ENCODE measurements around the gene EVI5L. TPM values are rescaled to one million over a fixed set of nuclear protein-coding genes. Genes with fewer than 3 reads are reported as not detected.
"Not testable (repeated sequence)": the region's sequence is repeated elsewhere in the genome, so short reads cannot be mapped to it uniquely, and the experiment has no call there.

Gene EVI5L
- polyA plus RNA-seq, 12 donors = 10.6 to 15.6 (median 12.4) TPM; not detected in 1

- DNase-seq = no peak
Observed at GRCh38 chr19:7815325-7815724, 14.7 kb upstream of the EVI5L start.

GRCh38 chr19:7816040-7816439 lies 14.0 kb upstream of the EVI5L start:
- DNase-seq = not testable (repeated sequence)

DNA sequence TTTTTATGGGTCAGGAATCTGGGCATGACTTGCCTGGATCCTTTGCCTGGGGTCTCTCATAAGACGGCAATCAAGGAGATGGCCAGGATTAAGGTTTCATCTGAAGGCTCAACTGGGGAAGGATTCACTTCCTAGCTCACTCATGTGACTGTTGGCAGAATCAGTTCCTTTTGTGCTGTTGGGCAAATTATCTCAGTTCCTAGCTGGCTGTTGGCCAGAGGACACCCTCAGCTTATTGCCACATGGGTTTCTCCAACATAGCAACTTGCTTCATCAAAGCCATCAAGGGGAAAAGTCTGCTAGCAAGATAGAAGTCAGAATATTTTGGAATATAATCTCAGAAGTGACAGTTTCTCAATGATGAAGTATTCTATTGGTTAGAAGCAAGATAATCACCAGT lies 12.2 kb upstream of the EVI5L start:
- no peak for DNase-seq

- no peak for DNase-seq
Observed at GRCh38 chr19:7818806-7819205, 11.2 kb upstream of the EVI5L start.

DNA sequence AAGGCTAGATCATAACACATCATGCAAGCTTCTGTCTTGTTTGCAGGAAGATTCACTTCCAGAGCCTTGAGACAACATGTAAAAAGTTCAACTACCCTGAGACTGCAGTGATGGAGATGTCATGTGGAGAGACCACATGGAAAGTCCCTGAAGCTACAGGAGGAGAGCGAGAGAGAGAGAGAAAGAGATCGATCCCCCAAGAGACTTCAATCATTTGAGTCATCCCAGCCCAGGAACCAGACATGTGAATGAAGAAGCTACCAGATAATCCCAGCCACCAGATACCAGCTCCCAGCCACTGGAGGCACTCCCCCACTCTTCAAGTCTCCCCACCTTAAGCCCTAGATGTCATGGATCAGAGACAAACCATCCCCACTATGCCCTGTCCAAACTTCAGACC lies 10.7 kb upstream of the EVI5L start:
- no peak for DNase-seq

DNA sequence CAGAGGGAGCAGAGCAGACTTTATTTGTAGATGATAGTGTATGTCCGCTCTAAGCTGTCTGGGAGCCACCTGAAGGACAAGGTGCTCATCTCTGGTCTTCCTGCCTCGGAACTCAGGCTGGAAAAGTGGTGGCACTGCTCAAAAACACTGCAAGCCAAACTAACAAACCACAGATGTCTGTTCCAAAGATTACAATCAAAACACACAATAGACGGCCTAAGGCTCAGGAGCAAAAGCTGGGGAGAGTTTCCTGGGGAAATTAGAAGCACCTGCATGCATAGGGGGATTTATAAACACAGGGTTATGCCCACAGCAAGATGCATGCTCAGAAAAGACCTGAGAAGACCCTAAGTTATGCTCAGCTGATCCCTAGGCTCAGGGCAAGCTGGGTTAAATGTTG lies 9.4 kb upstream of the EVI5L start:
- no peak for DNase-seq

- DNase-seq = no peak
Observed at GRCh38 chr19:7822910-7823515, 7.0 kb upstream of the EVI5L start.

DNA sequence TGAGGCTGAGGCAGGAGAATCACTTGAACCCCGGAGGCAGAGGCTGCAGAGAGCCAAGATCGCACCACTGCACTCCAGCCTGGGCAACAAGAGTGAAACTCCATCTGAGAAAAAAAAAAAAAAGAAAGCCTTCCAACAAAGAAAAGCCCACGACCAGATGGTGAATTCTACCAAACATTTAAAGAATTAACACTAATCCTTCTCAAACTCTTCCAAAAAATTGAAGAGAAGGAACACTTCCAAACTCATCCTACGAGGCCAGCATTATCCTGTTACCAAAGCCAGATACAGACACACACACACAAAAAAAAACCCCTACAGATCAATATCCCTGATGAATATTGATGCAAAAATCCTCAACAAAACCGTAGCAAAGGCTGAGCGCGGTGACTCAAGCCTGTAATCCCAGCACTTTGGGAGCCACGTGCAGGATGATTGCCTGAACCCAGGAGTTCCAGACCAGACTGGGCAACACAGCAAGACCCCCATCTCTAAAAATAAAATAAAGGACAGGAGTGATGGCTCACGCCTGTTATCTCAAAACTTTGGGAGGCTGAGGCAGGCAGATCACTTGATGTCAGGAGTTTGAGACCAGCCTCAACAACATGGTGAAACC lies 6.2 kb upstream of the EVI5L start:
- DNase-seq = no peak

GRCh38 chr19:7829166-7829520 lies 875 bp upstream of the EVI5L start:
- no peak for DNase-seq

GRCh38 chr19:7830272-7830771 lies 304 bp downstream of the EVI5L start:
- no peak for DNase-seq

GRCh38 chr19:7830823-7831222 lies 805 bp downstream of the EVI5L start:
- no peak for DNase-seq

GRCh38 chr19:7831452-7831851 lies 1.4 kb downstream of the EVI5L start:
- DNase-seq = no peak

GRCh38 chr19:7832009-7832408 lies 2.0 kb downstream of the EVI5L start:
- no peak for DNase-seq

- DNase-seq = no peak
Observed at GRCh38 chr19:7832781-7833180, 2.8 kb downstream of the EVI5L start.

DNA sequence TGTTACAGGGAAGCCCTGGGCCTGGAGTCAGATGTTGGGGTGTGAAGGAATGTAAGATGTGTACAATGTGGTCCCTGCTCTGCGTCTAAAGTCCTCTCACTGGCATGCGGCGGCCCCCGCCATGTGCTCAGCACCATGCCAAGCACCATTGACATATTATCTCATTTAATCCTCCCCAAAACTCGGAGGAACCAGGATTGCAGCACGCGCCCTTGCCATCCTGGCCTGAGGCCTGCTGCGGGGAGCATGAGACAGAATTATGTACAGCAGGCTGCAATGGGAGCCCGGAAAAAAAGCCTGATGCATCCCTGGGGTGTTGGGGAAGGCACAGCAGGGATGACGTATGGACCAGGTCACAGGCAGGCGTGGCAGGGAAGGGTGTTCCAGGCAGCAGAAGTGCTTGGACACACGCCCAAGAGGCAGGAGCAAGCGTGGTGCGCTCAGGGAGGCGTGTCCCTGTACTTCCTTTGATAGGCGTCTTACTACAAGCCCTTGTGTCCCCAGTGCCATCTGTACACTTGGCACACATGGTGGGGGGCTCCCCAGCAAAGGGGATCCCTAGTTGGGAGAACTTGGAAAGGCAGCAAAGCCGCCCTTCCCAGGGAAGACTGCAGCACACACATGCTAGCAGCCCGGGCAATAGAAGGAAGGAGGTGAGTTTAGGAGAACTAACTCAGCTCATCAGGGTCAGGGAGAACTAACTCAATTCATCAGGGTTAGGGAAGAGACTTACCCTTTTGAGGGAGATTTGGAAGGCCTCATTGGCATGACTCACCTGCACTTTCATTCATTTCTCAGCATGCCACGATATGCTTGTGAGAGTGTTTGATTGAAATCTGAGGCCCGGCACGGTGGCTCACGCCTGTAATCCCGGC lies 3.4 kb downstream of the EVI5L start:
- DNase-seq = no peak

- no peak for DNase-seq
Observed at GRCh38 chr19:7839476-7839875, 9.5 kb downstream of the EVI5L start.

DNA sequence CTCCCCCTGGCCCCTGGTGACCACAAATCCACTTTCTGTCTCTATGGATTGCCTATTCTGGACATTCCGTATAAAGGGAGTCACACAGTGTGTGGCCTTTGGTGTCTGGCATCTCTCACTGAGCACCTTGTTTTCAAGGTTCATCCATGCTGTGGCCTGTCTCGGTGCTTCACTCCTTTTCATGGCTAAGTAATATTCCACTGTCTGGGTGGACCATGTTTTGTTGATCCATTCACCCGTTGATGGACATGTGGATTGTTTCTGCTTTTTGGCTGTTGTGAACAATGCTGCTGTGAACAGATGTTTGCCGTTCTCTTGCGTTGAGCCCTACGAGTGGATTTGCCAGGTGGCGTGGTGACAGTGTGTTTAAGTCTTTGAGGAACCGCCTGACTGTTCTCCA lies 10.6 kb downstream of the EVI5L start:
- no peak for DNase-seq

DNA sequence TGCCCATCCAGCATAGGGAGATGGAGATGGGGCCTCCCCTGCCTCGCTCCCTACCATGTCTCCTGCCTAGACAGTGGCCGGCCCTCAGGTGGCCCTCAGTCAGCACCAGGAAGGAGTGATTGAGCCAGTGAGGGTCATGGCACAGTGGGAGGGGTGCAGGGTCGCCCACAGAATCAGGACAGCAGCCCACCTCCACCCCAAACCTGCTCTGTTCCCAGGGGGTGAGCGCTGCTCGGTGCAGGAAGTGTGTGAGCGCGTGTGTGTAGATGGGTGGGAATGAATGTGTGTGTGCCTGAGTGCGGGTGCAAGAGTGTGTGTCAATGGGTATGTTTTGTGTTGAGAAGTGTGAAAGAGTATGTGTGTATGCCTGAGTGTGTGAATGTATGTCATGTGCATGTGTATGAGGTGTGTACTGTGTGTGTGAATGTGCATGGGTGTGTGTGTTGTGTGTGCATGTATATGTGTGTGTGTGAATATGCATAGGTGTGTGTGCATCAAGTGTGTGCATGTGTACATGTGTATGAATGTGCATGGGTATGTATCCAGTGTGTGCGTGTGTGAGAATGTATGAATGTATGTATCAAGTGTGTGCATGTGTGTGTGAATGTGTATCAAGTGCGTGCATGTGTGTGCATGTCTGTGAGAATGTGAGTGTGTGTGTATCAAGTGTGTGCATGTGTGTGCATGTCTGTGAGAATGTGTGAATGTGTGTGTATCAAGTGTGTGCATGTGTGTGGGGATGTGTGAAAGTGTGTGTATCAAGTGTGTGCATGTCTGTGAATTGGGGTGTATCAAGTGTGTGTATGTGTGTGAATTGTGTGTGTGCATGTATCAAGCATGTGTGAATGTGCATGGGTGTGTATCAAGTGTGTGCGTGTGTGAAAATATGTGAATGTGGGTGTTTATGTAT lies 12.0 kb downstream of the EVI5L start:
- DNase-seq = no peak

- no peak for DNase-seq
Observed at GRCh38 chr19:7842661-7843294, 12.8 kb downstream of the EVI5L start.

- no peak for DNase-seq
Observed at GRCh38 chr19:7843521-7843920, 13.5 kb downstream of the EVI5L start.

GRCh38 chr19:7844405-7844804 lies 14.4 kb downstream of the EVI5L start:
- no peak for DNase-seq

Measured in muscle of arm (tissue), 12 donors.